OCI-LY1 (cell line): Measurements from ENCODE around the gene MEI1.

Source experiments
- H2AFZ ChIP-seq: fragments of 200-600 bp; sonication (generic), shearing (Covaris generic); 2 replicates; pipeline ENCODE4 v1.6.0; 2014; ENCODE audit warnings: antibody characterized with exemption, mild to moderate bottlenecking, low read length
- H3F3A ChIP-seq: fragments of 200-600 bp; sonication (generic), shearing (Covaris generic); 2 replicates; pipeline ENCODE4 v1.6.0; 2014; ENCODE audit warnings: mild to moderate bottlenecking, antibody characterized with exemption, low read length, moderate library complexity; ENCODE audit not compliant: insufficient read depth
- H3K27ac ChIP-seq: fragments of 200-600 bp; sonication (generic); 2 replicates; pipeline ENCODE4 v1.5.1; 2014; ENCODE audit warnings: low read length, mixed run types, mild to moderate bottlenecking, low read depth; ENCODE audit not compliant: poor library complexity, severe bottlenecking
- H3K27me3 ChIP-seq: fragments of 200-600 bp; sonication (generic); 2 replicates; pipeline ENCODE4 v1.6.0; 2014; ENCODE audit warnings: antibody characterized with exemption, mild to moderate bottlenecking, low read length, moderate library complexity; ENCODE audit not compliant: insufficient read depth
- H3K36me3 ChIP-seq: fragments of 200-600 bp; sonication (generic); 2 replicates; pipeline ENCODE4 v1.6.1; 2014; ENCODE audit warnings: mild to moderate bottlenecking, antibody characterized with exemption, low read length, moderate library complexity, mixed read lengths; ENCODE audit not compliant: insufficient read depth
- H3K4me1 ChIP-seq: fragments of 200-600 bp; sonication (generic); 2 replicates; pipeline ENCODE4 v1.5.1; 2014; ENCODE audit warnings: mild to moderate bottlenecking, low read length, moderate library complexity; ENCODE audit not compliant: insufficient read depth, severe bottlenecking
- H3K4me2 ChIP-seq: fragments of 200-600 bp; sonication (generic), shearing (Covaris generic); 2 replicates; pipeline ENCODE4 v1.6.1; 2014; ENCODE audit warnings: low read length
- H3K4me3 ChIP-seq: fragments of 200-600 bp; sonication (generic); 2 replicates; pipeline ENCODE4 v1.5.1; 2014; ENCODE audit warnings: low read length, low read depth, mild to moderate bottlenecking, mixed read lengths; ENCODE audit not compliant: poor library complexity, severe bottlenecking
- H3K79me2 ChIP-seq: fragments of 200-600 bp; shearing (Covaris generic); 2 replicates; pipeline ENCODE4 v1.6.1; 2016; ENCODE audit warnings: mixed run types, low read length, mixed read lengths; ENCODE audit not compliant: insufficient read depth
- H3K9ac ChIP-seq: fragments of 200-600 bp; sonication (generic), shearing (Covaris generic); 2 replicates; pipeline ENCODE4 v1.6.1; 2014; ENCODE audit warnings: mild to moderate bottlenecking, low read length, mixed read lengths
- H3K9me2 ChIP-seq: fragments of 200-600 bp; sonication (generic), shearing (Covaris generic); 2 replicates; pipeline ENCODE4 v1.6.1; 2014; ENCODE audit warnings: low read depth, mild to moderate bottlenecking, low read length, mixed read lengths
- H3K9me3 ChIP-seq: fragments of 200-600 bp; shearing (Covaris generic); 2 replicates; pipeline ENCODE4 v1.6.1; 2014; ENCODE audit warnings: low read length, mixed read lengths
- H4K20me1 ChIP-seq: fragments of 200-600 bp; sonication (generic), shearing (Covaris generic); 2 replicates; pipeline ENCODE4 v1.6.0; 2016; ENCODE audit warnings: mild to moderate bottlenecking, low read length; ENCODE audit not compliant: insufficient read depth
- CTCF ChIP-seq: fragments of 200-600 bp; sonication (generic), shearing (Covaris generic); IDR thresholded peaks from 2 replicates; pipeline ENCODE4 v1.5.1; 2017; ENCODE audit warnings: mild to moderate bottlenecking, antibody characterized with exemption, low read length, moderate library complexity, mixed read lengths
- EZH2 ChIP-seq: fragments of 200-600 bp; sonication (generic), shearing (Covaris generic); IDR thresholded peaks from 2 replicates; pipeline ENCODE4 v1.8.0; 2017; ENCODE audit warnings: borderline replicate concordance, mixed run types, mild to moderate bottlenecking, antibody characterized with exemption, low read length, moderate library complexity, mixed read lengths

MEI1 gene

GRCh38 chr22:41775338-41775737, 76.0 kb downstream of the MEI1 start:
- H3K27me3 ChIP-seq, result peaks cover 3% of the 10 kb centered on the region; the same call in 1 of the 2 replicates

GRCh38 chr22:41775976-41776375, 76.7 kb downstream of the MEI1 start:
- Histone ChIP-seq H2AFZ (no peak overlapping the region), H3K4me2 (no peak overlapping the region), H3K4me1 (peaks cover 2% of the 10 kb centered on the region), H3K36me3 (no peaks in the 10 kb centered on the region), H3K9me3 (no peaks in the 10 kb centered on the region), H4K20me1 (no peaks in the 10 kb centered on the region), H3K27me3 (no peaks in the 10 kb centered on the region; the same call in 1 of the 2 replicates), H3K9ac (no peak overlapping the region), H3F3A (no peaks in the 10 kb centered on the region), H3K4me3 (no peak overlapping the region), H3K27ac (no peak overlapping the region), H3K79me2 (no peaks in the 10 kb centered on the region), H3K9me2 (no peaks in the 10 kb centered on the region)
- no peak for TF ChIP-seq EZH2
- no peak for TF ChIP-seq CTCF

More at GRCh38 chr22:41775338-41775737, 76.0 kb downstream of the MEI1 start:
- H3K4me2 ChIP-seq, result no peak overlapping the region
- H2AFZ ChIP-seq, result no peak overlapping the region
- TF ChIP-seq EZH2 (no peak), CTCF (no peak)
- H3K9me2 ChIP-seq, result no peaks in the 10 kb centered on the region
- H3K4me1 ChIP-seq, result no peaks in the 10 kb centered on the region
- no peak overlapping the region for H3K9ac ChIP-seq
- H3K4me3 ChIP-seq, result no peak overlapping the region
- H3K79me2 ChIP-seq, result no peaks in the 10 kb centered on the region
- no peaks in the 10 kb centered on the region for H3F3A ChIP-seq
- no peak overlapping the region for H3K27ac ChIP-seq
- H3K36me3 ChIP-seq, result no peaks in the 10 kb centered on the region
- H4K20me1 ChIP-seq, result no peaks in the 10 kb centered on the region
- no peaks in the 10 kb centered on the region for H3K9me3 ChIP-seq

DNA sequence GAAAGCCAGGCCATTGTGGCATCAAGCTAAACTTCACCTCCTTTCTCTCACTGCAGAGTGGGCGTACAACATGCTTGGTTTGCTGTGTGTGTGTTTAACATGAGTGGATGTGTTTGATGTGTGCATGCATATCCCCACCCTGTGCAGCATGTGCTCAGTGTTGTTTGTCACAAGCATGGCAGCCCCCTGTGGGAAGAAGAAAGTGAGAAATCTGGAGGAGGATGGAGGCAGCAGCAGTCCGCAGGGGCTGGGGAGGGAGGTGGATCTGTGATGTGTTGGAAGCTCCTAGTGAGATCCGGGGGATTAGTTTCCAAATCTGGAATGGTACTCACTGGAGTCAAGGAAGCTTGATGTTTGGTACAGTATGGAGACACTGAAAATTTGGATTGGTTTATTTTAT, 77.1 kb downstream of the MEI1 start:
- no peaks in the 10 kb centered on the region for H3K9me2 ChIP-seq
- no peak overlapping the region for H2AFZ ChIP-seq
- no peak overlapping the region for H3K9ac ChIP-seq
- no peak overlapping the region for H3K4me2 ChIP-seq
- no peaks in the 10 kb centered on the region for H3F3A ChIP-seq
- H3K27ac ChIP-seq, result no peak overlapping the region
- no peaks in the 10 kb centered on the region for H3K79me2 ChIP-seq
- H3K36me3 ChIP-seq, result no peaks in the 10 kb centered on the region
- H3K4me1 ChIP-seq, result peaks cover 6% of the 10 kb centered on the region
- no peak overlapping the region for H3K4me3 ChIP-seq
- H3K9me3 ChIP-seq, result no peaks in the 10 kb centered on the region
- no peak for TF ChIP-seq EZH2
- TF ChIP-seq CTCF, result no peak
- H4K20me1 ChIP-seq, result no peaks in the 10 kb centered on the region
- no peaks in the 10 kb centered on the region; the same call in 1 of the 2 replicates for H3K27me3 ChIP-seq
